T-helper 1 cell (primary cell): ENCODE measurements around the gene FOXP3.

Experiments used
- DNase-seq, 5 donors: peaks; one replicate each; pipeline ENCODE4 v3.0.0-alpha.2; 2012 to 2020

The FOXP3 gene

GRCh38 chrX:49273181-49273727, 8.7 kb upstream of the FOXP3 start:
- peak in 3 of 5 donors; percentile 17 to 85 (median 18) for DNase-seq

- DNase-seq: peak in 2 of 5 donors; percentile 17 to 49
Observed at GRCh38 chrX:49272421-49272820, 7.9 kb upstream of the FOXP3 start.

- peak in 1 of 5 donors; percentile 14 for DNase-seq
Observed at GRCh38 chrX:49271341-49271740, 6.8 kb upstream of the FOXP3 start.

GRCh38 chrX:49270249-49270921, 5.9 kb upstream of the FOXP3 start:
- DNase-seq: no peak

DNA sequence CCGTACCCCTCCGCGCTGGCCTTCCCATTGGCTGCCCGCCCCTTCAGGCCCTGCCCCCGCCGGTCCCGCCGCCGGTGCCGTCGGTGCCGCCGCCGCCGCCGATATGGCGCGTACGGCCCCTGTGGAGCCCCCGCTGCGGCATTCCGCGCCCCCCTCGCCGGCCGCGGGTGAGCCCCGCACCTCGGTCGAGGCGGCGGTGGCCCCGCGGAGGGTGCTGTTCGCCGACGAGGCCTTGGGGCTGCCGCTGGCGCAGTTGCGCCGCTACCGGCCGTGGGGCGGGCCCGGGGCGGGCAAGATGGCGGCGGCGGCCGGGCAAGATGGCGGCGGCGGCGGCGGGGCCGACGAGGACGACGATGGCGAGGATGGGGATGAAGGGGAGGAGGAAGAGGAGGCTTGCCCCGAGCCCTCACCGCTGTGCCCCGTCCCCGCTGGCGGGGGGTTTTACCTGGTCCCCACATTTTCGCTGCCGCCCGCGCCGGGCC, 5.3 kb upstream of the FOXP3 start, which contains the start of gene PPP1R3F:
TSS of gene PPP1R3F (plus strand) at position 27 of the 482 bp plus-strand sequence. CDS start at position 104, 77 bp downstream.
- peak in 2 of 5 donors; percentile 14 to 17 for DNase-seq

DNA sequence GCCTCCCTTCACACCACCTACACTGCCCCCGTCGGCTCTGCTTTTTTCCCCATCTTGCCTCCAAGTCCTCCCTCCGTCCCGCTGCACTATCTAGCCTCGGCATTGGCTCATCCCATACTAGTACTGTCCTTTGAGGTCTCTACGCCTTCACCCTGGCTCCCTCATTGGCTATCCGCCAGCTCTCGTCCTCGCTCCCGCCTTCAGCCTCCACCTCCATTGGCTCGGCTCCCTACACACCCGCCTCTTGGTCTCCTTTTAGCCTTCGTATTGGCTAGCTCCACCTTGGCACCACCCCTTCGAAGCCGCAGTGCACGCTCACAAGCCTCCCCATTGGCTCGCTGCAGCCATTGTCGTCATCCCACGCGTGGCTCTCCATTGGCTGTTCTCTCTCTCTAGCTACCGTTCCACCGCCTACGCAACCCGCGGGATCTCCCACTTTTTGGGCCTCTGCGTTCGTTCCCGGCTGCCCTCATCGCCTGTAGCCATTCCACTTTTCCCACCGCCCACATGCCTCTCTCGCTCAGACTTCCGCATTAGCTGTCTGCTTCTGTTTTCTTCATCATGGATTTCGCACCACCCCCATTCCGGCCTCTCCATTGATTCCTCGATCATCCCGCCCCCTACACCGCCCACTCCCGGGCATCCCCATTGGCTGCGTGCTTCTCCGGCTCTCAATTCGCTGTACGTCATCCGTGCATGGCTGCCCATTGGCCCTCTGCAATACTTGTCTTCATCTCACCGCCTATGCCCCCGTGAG, 4.7 kb upstream of the FOXP3 start:
- DNase-seq: peak; percentile 87 to 98 (median 91)

DNA sequence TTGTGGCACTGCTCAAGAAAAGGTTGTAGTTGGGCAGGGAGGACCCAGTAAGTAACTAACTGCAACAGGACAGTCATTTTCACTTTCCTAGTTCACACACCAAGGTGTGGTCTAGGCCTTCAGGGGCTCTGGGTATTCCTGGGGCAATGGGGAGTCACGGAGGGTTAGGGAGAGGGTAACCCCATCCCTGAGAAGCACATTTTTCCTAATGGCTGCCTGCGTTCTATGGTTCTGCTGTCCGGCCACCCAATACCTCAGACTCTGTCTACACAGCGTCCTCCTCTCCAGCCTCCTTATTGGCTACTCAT, 4.1 kb upstream of the FOXP3 start:
- DNase-seq: no peak

- no peak for DNase-seq
Observed at GRCh38 chrX:49266523-49267445, 2.3 kb upstream of the FOXP3 start.

GRCh38 chrX:49263631-49264030, 879 bp downstream of the FOXP3 start:
- DNase-seq: no peak

- no peak for DNase-seq
Observed at GRCh38 chrX:49262603-49263002, 1.9 kb downstream of the FOXP3 start.

- no peak for DNase-seq
Observed at GRCh38 chrX:49260221-49260985, 4.1 kb downstream of the FOXP3 start.

DNA sequence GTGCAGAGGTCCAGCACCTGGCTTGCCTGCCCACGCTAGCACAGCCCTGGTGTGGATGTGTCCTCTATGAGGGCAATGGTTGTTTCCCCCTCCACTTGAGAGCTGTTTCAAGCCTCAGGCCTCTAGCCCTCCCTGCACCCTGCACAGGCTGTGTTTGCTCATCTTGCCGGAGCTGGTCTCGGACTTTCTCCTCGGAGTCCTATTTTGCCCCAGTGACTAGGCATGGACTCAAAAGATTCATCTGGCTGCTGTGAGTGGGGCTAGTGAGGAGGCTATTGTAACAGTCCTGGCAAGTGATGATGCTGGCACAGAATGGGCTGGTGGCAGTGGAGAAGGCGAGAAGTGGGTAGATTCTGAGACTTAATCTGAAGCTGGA, 5.8 kb downstream of the FOXP3 start:
- no peak for DNase-seq

DNA sequence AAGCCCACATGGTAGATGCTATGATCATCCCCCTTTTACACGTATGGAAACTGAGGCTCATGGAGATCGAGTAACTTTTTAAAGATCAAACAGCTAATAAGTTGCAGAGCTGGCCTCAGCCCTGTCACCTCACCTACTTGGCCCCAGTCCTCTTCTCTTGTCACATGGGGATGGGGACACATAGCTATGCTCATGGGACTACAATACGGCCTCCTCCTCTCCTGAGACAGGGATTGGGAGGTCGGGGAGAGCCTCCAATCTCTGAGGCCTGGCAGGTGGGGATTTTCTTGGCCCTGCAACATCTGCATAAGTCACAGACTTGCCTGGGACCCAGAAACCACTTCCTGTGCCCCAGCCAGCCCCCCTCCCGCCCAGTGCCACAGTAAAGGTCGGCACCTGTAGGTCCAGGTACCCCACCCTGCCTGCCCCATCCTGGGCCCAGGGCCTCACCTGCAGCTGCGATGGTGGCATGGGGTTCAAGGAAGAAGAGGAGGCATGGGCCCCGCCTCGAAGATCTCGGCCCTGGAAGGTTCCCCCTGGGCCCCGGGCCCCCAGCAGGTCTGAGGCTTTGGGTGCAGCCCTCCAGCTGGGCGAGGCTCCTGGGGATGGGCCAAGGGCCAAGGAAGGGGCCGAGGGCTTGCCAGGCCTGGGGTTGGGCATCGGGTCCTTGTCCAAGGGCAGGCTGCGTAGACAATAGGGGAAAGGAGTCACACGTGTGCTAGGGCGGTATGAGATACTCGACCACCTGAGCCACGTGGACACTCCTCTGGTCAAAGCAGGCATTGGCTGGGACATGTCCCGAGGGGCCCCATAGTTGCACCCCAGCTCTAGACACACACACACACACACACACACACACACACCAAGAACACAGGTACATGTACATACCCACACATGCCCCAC, 6.4 kb downstream of the FOXP3 start:
- no peak for DNase-seq

- DNase-seq: no peak
Observed at GRCh38 chrX:49257074-49257790, 7.3 kb downstream of the FOXP3 start.

GRCh38 chrX:49256268-49256995, 8.1 kb downstream of the FOXP3 start:
- no peak for DNase-seq

DNA sequence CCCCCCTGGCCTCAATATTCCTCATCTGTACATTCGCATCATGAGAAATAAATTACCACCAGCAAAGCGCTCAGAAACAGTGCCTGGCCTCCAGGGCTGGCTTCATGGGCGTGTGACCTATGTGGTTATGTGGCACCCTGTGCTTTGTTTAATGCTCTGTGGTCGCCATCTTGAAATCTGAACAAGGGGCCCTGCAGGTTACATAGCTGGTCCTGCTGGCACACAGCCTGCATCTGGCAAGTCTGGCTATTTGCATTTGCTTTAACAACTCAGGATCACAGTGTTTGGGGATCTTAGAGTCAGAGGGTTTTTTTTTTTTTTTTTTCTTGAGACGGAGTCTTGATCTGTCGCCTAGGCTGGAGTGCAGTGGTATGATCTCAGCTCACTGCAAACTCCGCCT, 9.9 kb downstream of the FOXP3 start:
- no peak for DNase-seq

GRCh38 chrX:49251325-49251724, 13.2 kb downstream of the FOXP3 start:
- no peak for DNase-seq

DNA sequence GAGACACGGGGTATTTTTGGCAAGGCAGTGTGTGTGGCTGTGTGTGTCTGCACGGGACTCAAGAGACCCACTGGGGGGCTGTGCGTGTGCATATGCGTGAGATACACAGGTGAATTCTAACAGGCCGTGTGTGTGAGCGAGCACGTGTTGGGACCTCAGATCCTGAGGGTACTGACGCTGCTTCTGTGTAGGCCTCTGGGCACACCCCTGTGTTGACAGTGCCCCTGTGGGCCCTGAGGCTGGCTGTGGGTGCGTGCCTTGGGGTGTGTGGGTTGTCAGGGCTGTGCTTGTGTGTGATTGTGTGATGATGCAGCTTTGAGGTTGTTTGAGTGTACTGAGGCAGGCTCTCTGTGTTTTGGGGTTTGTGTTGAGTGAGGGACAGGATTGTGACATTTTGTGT, 13.9 kb downstream of the FOXP3 start:
- no peak for DNase-seq

- DNase-seq: no peak
Observed at GRCh38 chrX:49250066-49250465, 14.4 kb downstream of the FOXP3 start.

DNA sequence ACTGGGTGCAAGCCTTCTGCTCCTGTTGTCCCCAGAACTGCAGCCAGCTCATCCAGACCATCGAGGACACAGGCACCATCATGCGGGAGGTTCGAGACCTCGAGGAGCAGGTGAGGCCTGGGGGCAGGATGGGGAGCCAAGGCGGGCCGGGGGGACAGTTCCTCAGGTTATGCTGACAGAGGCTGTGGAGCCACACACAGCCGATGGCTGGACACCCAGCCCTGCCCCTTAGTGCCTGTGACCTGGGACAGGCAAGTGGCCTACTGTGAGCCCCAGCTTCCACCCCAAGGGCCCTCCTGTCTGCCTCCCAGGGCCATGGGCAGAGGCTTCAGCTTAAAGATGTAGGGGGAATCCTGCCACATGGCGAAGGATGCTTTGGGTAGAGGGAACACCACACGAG, 14.9 kb downstream of the FOXP3 start:
- DNase-seq: no peak
